ENCODE data around the gene MIA3.

The MIA3 gene

DNA sequence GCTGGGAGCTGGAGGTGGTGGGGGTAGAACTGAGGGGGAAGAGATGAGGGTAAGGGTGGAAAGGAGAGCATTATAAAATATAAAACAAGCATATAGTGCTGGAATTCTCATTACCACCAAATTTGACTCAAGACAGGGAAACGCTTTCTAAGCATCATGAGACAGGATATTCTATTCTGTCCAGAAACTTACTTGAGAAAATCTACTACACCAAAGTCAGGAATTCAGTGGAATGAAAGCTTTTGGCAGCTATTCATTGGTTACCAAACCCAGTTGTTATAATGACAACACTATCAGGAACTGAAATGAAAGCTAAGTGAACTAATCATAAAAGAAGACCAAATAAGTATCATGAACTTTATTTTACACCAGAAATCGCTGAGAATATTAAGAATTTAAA, 79.9 kb downstream of the MIA3 start:
- TF ChIP-seq CTCF (IDR thresholded peaks at IDR 0.05; ENCODE audit: low read depth, low read length), result no peak
- Histone ChIP-seq H3K27ac (no peak overlapping the region), H3K4me3 (ENCODE audit: low read depth, low read length) (no peak overlapping the region), H3K36me3 (no peaks in the 10 kb centered on the region), H3K9me3 (ENCODE audit: severe bottlenecking) (no peaks in the 10 kb centered on the region), H3K27me3 (ENCODE audit: insufficient read depth, low read depth, severe bottlenecking) (no peaks in the 10 kb centered on the region)
- no peak for DNase-seq

DNA sequence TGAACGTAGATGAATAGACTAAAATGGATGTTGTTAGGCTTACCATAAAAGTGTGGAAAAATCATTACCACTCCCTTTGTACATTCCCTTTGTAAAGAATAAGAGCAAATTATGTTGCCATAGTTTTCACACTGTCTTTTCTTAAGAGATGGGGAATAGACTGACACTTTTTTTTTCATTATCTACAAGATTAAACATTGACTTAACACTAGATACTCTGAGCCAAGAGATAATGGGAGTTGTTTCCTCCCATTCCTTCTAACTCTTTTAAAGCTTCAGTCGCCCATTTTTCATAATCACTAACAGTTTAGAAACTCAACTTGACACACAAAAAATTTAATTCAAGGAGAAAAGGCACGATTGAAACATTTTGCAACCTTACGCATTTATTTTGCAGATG, 84.3 kb downstream of the MIA3 start:
- Histone ChIP-seq H3K4me3 (ENCODE audit: low read depth, low read length) (no peak overlapping the region), H3K27ac (no peak overlapping the region), H3K36me3 (no peaks in the 10 kb centered on the region), H3K27me3 (ENCODE audit: insufficient read depth, low read depth, severe bottlenecking) (no peaks in the 10 kb centered on the region), H3K9me3 (ENCODE audit: severe bottlenecking) (no peaks in the 10 kb centered on the region)
- DNase-seq, result no peak
- no peak for TF ChIP-seq CTCF (IDR thresholded peaks at IDR 0.05; ENCODE audit: low read depth, low read length)

GRCh38 chr1:222704260-222704659, 86.4 kb downstream of the MIA3 start:
- Histone ChIP-seq H3K9me3 (ENCODE audit: severe bottlenecking) (no peaks in the 10 kb centered on the region), H3K4me3 (ENCODE audit: low read depth, low read length) (no peak overlapping the region), H3K27ac (no peak overlapping the region), H3K27me3 (ENCODE audit: insufficient read depth, low read depth, severe bottlenecking) (no peaks in the 10 kb centered on the region), H3K36me3 (no peaks in the 10 kb centered on the region)
- no peak for TF ChIP-seq CTCF (IDR thresholded peaks at IDR 0.05; ENCODE audit: low read depth, low read length)
- no peak for DNase-seq

- Histone ChIP-seq H3K4me3 (ENCODE audit: low read depth, low read length) (no peak overlapping the region), H3K36me3 (no peaks in the 10 kb centered on the region), H3K27ac (no peak overlapping the region), H3K9me3 (ENCODE audit: severe bottlenecking) (no peaks in the 10 kb centered on the region), H3K27me3 (ENCODE audit: insufficient read depth, low read depth, severe bottlenecking) (no peaks in the 10 kb centered on the region)
- DNase-seq, result no peak
- TF ChIP-seq CTCF (IDR thresholded peaks at IDR 0.05; ENCODE audit: low read depth, low read length), result no peak
These were observed 88.9 kb downstream of the MIA3 start for GRCh38 chr1:222706815-222707214.

- no peak overlapping the region for H3K27ac ChIP-seq
- no peak for DNase-seq
- no peak for TF ChIP-seq CTCF (IDR thresholded peaks at IDR 0.05; ENCODE audit: low read depth, low read length)
- H3K27me3 ChIP-seq (ENCODE audit: insufficient read depth, low read depth, severe bottlenecking), result no peaks in the 10 kb centered on the region
- H3K36me3 ChIP-seq, result no peaks in the 10 kb centered on the region
- no peaks in the 10 kb centered on the region for H3K9me3 ChIP-seq (ENCODE audit: severe bottlenecking)
- H3K4me3 ChIP-seq (ENCODE audit: low read depth, low read length), result no peak overlapping the region
These were observed 91.8 kb downstream of the MIA3 start for GRCh38 chr1:222709700-222710153.
